Activated CD4-positive, alpha-beta T cell treated with anti-CD3 and anti-CD28 coated beads, Interleukin-2, Interleukin-6, amounts not matched to agents 100 ng/mL and 50 ng/mL, durations not matched to agents 16 hours and 8 hours (primary cell): ENCODE results near the gene THAP3.
"Not testable (repeated sequence)": the region's sequence is repeated elsewhere in the genome, so short reads cannot be mapped to it uniquely, and the experiment has no call there.

ENCODE experiments used
- DNase-seq: peaks from one replicate; pipeline ENCODE4 v3.0.0-alpha.2; 2020

The THAP3 gene

GRCh38 chr1:6635910-6636760 is 11.5 kb downstream of the THAP3 start:
- DNase-seq = no peak

DNA sequence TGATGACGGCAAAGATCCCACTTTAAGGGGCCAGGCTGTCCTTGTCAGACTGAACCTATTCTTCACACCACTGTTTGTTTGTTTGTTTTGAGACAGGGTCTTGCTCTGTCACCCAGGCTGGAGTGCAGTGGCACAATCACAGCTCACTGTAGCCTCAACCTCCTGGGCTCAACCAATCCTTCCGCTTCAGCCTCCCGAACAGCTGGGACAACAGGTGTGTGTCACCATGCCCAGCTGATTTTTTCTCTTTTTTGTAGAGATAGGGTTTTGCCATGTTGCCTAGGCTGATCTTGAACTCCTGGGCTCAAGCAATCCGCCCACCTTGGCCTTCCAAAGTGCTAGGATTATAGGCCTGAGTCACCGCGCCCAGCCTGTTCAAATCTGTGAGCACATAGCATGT is 12.1 kb downstream of the THAP3 start:
- DNase-seq = not testable (repeated sequence)

- no peak for DNase-seq
These were observed 13.1 kb downstream of the THAP3 start for GRCh38 chr1:6637770-6638169.

DNA sequence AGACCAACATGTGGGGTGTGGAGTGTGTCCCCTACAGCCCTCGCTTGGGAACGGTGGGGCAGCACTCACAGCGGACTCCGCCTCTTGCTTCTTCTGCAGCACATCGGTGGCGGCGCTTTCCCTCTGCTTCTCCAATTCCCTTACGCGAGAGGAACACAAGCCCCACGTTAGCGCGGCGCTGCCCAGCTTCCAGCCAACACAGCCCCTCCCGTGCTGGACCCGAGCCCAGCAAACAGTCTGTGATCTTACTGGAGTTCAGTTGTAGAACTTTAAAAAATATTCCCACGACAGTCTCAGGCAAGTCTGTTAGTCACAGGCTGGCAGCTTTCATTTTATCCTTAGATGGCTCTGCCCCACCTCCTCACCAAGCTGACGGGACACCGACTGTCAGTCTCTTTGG is 13.6 kb downstream of the THAP3 start:
- no peak for DNase-seq

GRCh38 chr1:6640867-6641266 is 16.2 kb downstream of the THAP3 start:
- not testable (repeated sequence) for DNase-seq

DNA sequence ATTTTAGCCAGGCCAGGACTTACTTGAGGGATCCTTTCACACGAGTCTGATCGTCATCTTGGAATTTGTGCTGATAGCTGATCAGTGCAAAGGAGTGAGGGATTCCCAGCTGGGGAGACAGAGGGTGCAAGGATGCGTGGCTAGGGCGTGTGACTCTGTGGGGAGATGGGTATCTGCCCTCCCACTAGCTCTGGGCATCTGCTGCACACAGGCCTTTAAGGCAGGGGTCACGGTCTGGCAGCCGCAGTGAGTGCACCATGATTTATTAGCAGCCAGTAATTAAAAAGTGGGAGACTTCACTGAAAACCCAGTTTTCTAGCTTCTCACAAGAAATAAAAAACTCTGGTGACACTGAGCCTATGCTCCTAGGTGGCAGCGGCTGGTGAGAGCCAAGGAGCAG is 20.4 kb downstream of the THAP3 start:
- DNase-seq = no peak

GRCh38 chr1:6646499-6647148 is 22.0 kb downstream of the THAP3 start:
- peak; percentile 50 for DNase-seq

GRCh38 chr1:6648556-6648955 is 23.9 kb downstream of the THAP3 start:
- no peak for DNase-seq

DNA sequence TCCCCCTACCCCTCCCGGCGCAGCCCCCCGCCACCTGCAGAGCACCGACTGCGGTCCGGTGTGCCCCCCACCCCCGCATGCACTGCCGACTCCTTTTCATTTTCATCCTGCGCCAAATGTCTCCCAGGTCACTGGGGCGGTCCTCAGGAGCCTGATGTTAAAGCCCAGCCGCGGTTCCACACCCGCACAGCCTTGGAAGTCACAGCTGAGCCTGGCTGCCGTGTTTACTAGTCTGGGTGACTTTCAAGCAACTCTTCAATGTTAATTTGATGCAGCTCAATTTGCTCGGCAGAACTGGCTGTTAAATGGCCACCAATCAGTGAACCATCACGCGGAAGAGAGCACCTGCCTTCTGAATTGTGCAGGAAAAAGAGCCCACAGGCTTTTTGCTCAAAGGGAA is 27.2 kb downstream of the THAP3 start:
- no peak for DNase-seq

DNA sequence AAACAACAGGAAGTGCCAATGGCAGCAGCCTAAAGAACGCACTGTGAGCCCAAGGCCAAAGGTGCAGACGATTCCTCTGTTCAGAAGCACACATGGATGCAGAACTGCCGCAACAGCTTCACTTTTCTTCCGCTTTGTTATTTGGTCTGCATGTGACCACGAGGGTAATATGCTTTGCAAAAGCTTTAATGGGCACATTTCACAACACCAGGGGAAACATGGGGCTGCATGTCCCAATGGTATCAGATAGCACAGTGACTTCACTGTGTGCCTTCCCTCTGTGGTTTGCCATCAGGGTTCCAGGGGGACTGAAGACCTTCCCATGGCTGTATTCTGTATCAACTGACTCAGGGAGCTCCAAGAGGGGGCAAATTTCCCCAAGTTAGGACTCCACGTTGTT is 28.3 kb downstream of the THAP3 start:
- no peak for DNase-seq

DNA sequence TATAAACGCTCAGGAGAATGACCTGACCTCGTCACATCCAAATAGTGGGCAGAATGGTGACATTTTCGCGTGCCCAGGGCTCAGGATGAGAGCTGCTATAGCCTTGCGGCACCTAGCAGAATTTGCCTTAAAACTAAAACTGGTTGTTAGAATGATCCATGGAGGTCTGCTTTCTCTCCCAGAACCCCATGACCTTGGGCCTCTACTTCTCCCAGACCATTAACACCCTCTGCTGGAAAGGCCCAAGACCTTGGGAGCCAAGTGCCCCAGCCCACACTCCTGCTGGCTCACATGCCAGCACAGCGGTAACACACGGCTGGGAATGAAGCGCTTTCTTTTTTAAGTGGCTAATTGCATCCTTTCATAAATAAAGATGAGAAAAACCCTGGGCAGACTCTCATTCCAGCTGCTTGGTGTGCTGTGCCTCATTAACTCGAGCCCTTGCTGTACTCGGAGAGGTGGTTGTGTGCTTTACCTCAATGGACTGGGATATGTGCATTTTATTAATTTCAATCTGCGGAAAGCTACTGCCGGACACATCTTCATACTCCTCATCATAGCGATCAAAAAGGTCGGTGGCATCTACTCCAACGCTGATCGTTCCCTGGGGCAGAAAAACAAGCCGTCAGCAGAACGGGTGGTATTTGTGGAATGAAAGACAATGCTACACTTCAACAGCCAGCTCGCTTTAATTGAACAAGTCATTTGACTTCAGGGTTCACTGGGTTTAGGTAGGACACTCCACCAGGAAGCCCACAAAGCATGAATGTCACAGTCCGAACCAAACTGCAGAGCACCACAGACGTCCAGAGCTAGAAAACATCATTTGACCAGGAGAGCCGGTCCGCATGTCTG is 29.0 kb downstream of the THAP3 start:
- no peak for DNase-seq

DNA sequence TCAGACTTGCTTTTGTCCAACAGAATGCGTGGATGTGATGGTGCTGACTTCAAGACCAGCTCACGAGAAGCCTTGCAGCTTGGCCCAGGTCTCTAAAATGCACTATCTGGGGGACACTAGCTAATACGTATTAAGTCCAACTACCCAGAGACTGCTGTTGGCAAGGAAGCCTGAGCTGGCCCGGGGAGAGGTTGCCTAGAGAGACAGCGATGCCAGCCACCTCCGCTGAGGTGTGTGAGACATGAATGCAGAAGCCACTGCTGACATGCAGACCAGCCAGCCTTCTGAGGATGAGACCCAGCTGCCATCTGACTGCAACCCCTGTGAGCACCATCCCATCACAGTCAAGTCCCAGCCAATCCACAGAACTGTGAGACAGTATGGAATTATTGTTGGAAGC is 32.5 kb downstream of the THAP3 start:
- no peak for DNase-seq

DNA sequence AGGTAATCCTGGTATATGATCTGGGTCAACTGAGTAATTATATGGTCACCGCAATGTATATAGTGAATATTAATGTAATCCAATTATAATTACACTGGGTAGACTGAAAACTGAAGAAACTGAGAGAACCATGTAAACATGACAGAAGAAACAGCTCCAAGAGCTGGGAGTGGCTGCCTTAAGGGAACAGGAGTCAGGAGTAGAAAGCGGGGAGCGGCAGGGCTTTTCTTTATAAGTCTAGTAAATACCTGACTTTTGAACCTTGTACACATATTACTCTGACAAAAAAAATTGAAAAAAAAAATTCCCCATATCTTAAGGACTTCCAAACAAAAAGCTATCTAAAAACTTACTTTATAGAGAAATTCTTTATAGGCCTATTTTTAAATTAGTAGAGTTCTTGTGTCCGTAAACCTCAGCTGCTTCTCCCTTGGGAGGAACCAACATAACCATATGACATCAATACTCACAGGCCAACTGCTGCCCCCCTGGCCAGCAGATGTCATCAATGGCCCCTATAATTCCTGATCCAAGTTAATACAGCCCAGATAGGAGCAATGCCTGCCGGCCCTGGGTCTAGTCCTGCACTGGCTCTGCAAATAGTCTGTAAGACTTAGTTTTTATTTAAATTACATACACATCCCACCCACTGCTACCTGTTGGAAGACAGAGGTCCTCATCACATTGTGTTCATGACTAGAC is 33.8 kb downstream of the THAP3 start:
- DNase-seq = no peak

DNA sequence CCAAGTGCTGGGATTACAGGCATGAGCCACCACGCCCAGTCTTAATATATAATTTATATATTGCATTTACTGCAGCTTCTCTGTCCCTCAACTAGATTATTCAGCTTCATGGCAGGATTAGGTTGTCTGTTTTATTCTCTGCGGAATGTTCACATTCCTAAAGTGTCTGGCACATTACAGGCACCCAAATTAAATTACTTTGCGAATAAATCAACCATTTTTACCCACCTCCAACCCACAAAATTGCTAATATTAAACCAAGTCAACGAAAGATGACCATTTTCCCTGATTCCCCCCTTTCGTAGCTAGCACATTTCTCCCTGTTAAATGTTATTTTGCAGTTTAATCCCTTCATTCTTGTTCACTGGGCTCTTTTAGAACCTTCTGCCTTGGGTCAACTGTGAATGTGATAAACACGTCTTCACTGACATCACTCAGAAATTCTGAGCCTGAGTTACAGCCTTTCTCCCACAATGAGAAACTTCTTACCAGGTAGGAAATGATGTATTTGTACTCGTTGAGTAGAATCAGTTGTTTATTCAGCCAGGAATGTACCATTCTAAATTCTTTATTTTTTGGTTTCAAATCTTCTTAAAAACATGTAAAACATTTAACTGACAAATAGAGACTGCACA is 35.9 kb downstream of the THAP3 start:
- no peak for DNase-seq

GRCh38 chr1:6662468-6662867 is 37.8 kb downstream of the THAP3 start:
- DNase-seq = not testable (repeated sequence)

DNA sequence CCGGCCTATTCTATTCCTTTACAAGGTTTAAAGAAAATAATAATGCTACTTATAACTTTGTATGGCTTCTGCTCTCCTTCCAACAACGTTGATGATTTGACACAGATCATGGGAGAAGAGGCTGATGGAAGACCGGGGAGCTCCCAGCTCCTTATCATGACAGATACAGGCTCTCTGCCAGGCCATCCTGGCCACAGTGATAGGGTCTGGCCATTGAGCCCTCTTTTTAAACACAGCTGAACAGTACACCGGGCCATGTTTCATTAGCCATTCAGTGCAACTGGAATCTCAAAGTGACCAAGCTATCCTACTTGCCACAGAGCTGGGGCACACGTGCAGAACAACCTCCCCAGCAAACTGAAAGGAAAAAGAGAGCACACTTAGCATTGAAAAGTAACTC is 42.0 kb downstream of the THAP3 start:
- no peak for DNase-seq

DNA sequence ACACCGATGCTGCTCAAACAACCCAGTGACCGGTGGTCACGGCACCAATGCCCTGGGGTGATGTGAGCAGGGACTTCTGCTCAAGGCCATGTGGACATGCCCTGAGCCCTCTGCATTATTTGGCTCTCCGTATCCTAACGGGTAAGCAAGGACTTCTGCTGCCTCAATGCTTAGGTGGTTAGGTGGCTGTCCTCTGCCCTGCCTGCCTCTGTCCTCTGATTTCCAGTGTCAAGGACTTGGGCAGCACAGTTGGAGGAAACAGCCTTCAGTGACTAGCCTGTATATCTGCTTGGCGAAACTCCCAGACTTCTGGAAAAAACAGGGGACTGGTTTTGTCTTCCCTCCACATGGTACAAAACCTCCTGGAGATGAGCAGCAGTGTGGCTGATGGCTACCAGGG is 42.5 kb downstream of the THAP3 start:
- no peak for DNase-seq

- DNase-seq = no peak
These were observed 43.8 kb downstream of the THAP3 start for GRCh38 chr1:6668503-6668902.

- DNase-seq = no peak
These were observed 47.9 kb downstream of the THAP3 start for GRCh38 chr1:6672558-6672957.

GRCh38 chr1:6673816-6674398 is 49.2 kb downstream of the THAP3 start:
- DNase-seq = peak; percentile 14

DNA sequence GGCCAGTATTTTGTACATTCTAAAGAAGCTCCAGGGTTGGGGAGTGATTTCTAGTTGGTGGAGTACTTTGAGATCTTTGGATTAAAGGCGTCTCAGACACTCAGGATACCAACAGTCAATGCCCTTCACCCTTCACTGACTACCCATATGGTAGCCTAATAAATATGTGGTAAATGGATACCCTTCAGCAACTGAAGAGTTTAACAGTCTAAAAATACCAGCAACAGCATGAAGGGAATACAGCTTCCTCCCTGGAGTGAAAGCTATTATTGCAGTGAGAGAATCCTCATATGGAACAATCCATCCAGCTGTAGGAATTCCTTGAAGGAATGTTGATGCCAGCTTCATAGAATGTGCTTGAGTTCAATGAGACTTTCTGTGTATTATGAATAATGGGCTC is 50.1 kb downstream of the THAP3 start:
- DNase-seq = no peak

DNA sequence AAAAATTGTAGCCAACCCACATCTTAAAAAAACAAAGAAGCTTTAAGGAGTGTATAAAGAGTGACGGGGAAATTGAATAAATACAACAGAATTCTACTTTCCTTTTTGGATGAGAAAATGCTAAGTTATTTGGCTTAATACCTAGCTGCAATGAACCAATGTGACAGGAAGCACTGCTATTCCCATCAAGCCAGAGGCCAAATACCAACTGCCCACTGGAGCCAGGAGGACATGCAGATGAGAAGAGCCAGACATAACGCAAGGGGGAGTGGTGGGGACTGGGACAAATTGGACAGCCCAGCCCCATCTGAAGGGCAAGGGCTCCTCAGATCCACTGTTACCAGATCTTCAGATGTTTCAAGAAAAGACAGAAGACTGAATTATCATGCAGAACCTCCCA is 51.3 kb downstream of the THAP3 start:
- no peak for DNase-seq
